PC-3 (cell line): ENCODE data around the gene ADARB2. TPM values are rescaled to one million over a fixed set of nuclear protein-coding genes. Genes with fewer than 3 reads are reported as not detected.

Experiments used
- ATAC-seq: fragments of 200-7000 bp; cut with Tn5 transposase; 2 replicates; pipeline ENCODE4 v1.9.1; 2020; ENCODE audit warnings: mild to moderate bottlenecking, moderate library complexity
- BruUV-seq: library from RNA; stranded (reverse); fragments of 400-500 nt; replicated peaks from 2 replicates; lab custom pipeline; 2021; lab: Mats Ljungman, UMichigan
- CTCF ChIA-PET: fragments of 300-600 bp; sonication (Branson Sonifier 250); formaldehyde crosslinking; loops from one replicate; lab custom pipeline; 2022; ENCODE audit warnings: antibody characterized with exemption; lab: Charles Lee
- POLR2A ChIA-PET: fragments of 300-600 bp; sonication (Branson Sonifier 250); formaldehyde crosslinking; loops from one replicate; lab custom pipeline; 2022; ENCODE audit warnings: antibody characterized with exemption; ENCODE audit not compliant: unreplicated experiment; lab: Charles Lee
- DNase-seq: peaks from one replicate; pipeline ENCODE4 v3.0.0-alpha.2; 2015
- H2AFZ ChIP-seq: fragments of 300-600 bp; sonication (generic); 2 replicates; pipeline ENCODE4 v1.6.0; 2016; ENCODE audit warnings: antibody characterized with exemption, low read length
- H3F3A ChIP-seq: fragments of 300-600 bp; sonication (generic); one replicate; pipeline ENCODE4 v1.6.0; 2017; ENCODE audit warnings: antibody characterized with exemption, low read length, control low read depth, mild to moderate bottlenecking; ENCODE audit not compliant: unreplicated experiment
- H3K27ac ChIP-seq: fragments of 300-600 bp; sonication (generic); 2 replicates; pipeline ENCODE4 v1.5.1; 2016; ENCODE audit warnings: mild to moderate bottlenecking, low read length
- H3K27me3 ChIP-seq: fragments of 300-600 bp; sonication (generic); 2 replicates; pipeline ENCODE4 v1.6.1; 2016; ENCODE audit warnings: low read length, mixed read lengths
- H3K36me3 ChIP-seq: fragments of 300-600 bp; sonication (generic); 2 replicates; pipeline ENCODE4 v1.6.1; 2016; ENCODE audit warnings: low read depth, mixed run types, low read length, mixed read lengths
- H3K4me1 ChIP-seq: fragments of 300-600 bp; sonication (generic); 2 replicates; pipeline ENCODE4 v1.5.1; 2016; ENCODE audit warnings: low read length; ENCODE audit not compliant: insufficient read depth
- H3K4me2 ChIP-seq: fragments of 300-600 bp; sonication (generic); 2 replicates; pipeline ENCODE4 v1.6.0; 2016; ENCODE audit warnings: low read length
- H3K4me3 ChIP-seq: fragments of 300-600 bp; sonication (generic); 2 replicates; pipeline ENCODE4 v1.5.1; 2016; ENCODE audit warnings: mild to moderate bottlenecking, low read length, mixed read lengths
- H3K79me2 ChIP-seq: fragments of 300-600 bp; sonication (generic); 2 replicates; pipeline ENCODE4 v1.6.1; 2017; ENCODE audit warnings: low read length, mixed read lengths
- H3K9ac ChIP-seq: fragments of 300-600 bp; sonication (generic); 2 replicates; pipeline ENCODE4 v1.6.0; 2016; ENCODE audit warnings: mild to moderate bottlenecking, low read length
- H3K9me2 ChIP-seq: fragments of 300-600 bp; sonication (generic); replicated peaks from 2 replicates; pipeline ENCODE4 v1.6.1; 2016; ENCODE audit warnings: mixed run types, low read length, mixed read lengths
- H3K9me3 ChIP-seq: fragments of 300-600 bp; sonication (generic); 2 replicates; pipeline ENCODE4 v1.6.1; 2016; ENCODE audit warnings: low read length, mixed read lengths
- H4K20me1 ChIP-seq: fragments of 300-600 bp; sonication (generic); 2 replicates; pipeline ENCODE4 v1.6.1; 2016; ENCODE audit warnings: low read length, mixed read lengths
- CTCF ChIP-seq: fragments of 300-600 bp; sonication (generic); conservative IDR thresholded peaks from 2 replicates; pipeline ENCODE4 v1.5.1; 2017; ENCODE audit warnings: antibody characterized with exemption, low read depth, mild to moderate bottlenecking, low read length
- EZH2 ChIP-seq: fragments of 300-600 bp; sonication (generic); IDR thresholded peaks from one replicate; pipeline ENCODE4 v1.6.1; 2017; ENCODE audit warnings: antibody characterized with exemption, mild to moderate bottlenecking, low read length; ENCODE audit not compliant: unreplicated experiment
- EZH2phosphoT487 ChIP-seq: fragments of 300-600 bp; sonication (generic); IDR thresholded peaks from 2 replicates; pipeline ENCODE4 v1.6.1; 2018; ENCODE audit warnings: mild to moderate bottlenecking, antibody characterized with exemption, low read length, borderline replicate concordance
- intact Hi-C: fragments of 100-400 bp; cut with micrococcal nuclease; formaldehyde crosslinking; loops from 2 replicates; pipeline ENCODE4 v1.9.0; 2023
- total RNA-seq: library from RNA; depleted of rRNA; stranded (reverse); fragments of >200 nt; gene quantifications from 2 replicates; pipeline ENCODE4 v1.2.3, GENCODE V29; 2014

The ADARB2 gene
- total RNA-seq, 1 experiment from 2014 or later: not detected

DNA sequence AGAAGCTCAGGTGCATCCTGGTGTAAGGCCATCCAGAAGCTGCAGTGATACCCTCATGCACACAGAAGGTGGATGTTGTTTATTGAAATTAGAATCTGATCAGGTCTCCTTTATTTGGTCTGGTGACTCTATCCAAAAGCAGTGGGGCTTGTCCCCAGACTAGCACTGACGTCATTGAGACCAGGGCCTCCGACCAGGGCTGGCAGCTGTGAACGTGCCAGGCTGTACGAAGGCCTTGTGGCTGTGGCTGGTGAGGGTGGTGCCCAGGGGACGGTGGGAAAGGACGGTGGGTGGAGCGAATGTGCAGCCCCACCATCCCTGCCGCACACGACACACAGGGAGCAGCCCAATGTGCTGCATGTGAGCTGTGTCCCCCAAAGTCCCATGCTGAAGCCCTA, 160.0 kb downstream of the ADARB2 start:
- Histone ChIP-seq H3K79me2 (no peaks in the 10 kb centered on the region), H3K27ac (no peak overlapping the region), H3K9me3 (no peaks in the 10 kb centered on the region), H4K20me1 (no peaks in the 10 kb centered on the region), H3K9me2 (no peaks in the 10 kb centered on the region), H3K9ac (no peak overlapping the region), H3K4me2 (no peak overlapping the region), H2AFZ (no peak overlapping the region), H3K36me3 (no peaks in the 10 kb centered on the region), H3K27me3 (no peaks in the 10 kb centered on the region), H3K4me1 (no peaks in the 10 kb centered on the region), H3F3A (no peaks in the 10 kb centered on the region), H3K4me3 (no peak overlapping the region)
- DNase-seq (no peak), ATAC-seq (no peak)
- ChIA-PET POLR2A (no interaction called here), CTCF (no interaction called here)
- intact Hi-C loops: no loop called here
- TF ChIP-seq EZH2: no peak
- no TSS peak for BruUV-seq

DNA sequence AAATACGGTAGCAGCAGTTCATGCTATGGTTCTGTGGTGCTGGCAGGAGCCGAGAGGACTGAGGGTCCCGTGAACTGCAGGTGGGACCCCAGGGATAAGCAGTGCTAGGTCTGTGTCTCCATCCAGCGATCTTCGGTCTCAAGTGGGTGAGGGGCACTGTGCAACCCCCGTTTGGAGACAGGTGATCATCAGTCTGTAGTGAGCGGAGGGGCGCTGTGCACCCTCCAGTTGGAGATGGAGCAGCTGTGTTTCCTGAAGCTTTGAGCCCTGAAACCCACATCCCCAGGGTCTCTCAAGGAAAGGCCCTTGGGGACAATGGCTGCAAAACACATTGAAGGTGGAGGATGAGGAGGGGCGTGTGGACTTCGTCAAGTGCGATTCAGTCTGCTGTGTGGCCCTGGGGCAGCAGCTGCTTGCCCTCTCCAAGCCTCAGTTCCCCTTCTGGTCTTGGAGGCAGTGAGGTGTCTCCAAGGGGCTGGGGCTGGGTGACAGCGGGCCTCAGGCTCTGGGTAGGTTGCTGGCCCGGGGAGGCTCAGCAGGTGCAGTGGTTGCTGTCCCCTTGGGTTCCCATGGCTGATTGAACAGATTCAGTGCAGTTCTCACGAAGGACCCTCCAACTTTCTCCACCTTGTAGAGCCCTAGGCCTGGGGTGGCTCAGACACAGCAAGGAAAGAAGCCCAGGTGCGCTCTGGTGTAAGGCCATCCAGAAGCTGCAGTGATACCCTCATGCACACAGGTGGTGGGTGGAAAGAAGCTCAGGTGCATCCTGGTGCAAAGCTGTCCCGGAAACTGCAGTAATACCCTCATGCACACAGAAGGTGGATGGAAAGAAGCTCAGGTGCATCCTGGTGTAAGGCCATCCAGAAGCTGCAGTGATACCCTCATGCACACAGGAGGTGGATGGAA, 160.6 kb downstream of the ADARB2 start:
- Histone ChIP-seq H3K4me1 (no peaks in the 10 kb centered on the region), H3K4me3 (no peak overlapping the region), H3K36me3 (no peaks in the 10 kb centered on the region), H3F3A (no peaks in the 10 kb centered on the region), H3K4me2 (no peak overlapping the region), H3K27me3 (no peaks in the 10 kb centered on the region), H3K9ac (no peak overlapping the region), H3K9me3 (no peaks in the 10 kb centered on the region), H3K27ac (no peak overlapping the region), H3K79me2 (no peaks in the 10 kb centered on the region), H2AFZ (no peak overlapping the region), H4K20me1 (no peaks in the 10 kb centered on the region), H3K9me2 (no peaks in the 10 kb centered on the region)
- no peak for TF ChIP-seq EZH2
- TF ChIP-seq CTCF: no peak
- no peak for TF ChIP-seq EZH2phosphoT487
- ChIA-PET CTCF (no interaction called here), POLR2A (no interaction called here)
- DNase-seq (no peak), ATAC-seq (no peak)
- BruUV-seq: no TSS peak
- intact Hi-C loops: no loop called here

- H3K4me3 ChIP-seq: no peak overlapping the region
- no TSS peak for BruUV-seq
- no peak overlapping the region for H3K9ac ChIP-seq
- no peak overlapping the region for H2AFZ ChIP-seq
- TF ChIP-seq EZH2phosphoT487 (no peak), EZH2 (no peak), CTCF (no peak)
- no peaks in the 10 kb centered on the region for H3K4me1 ChIP-seq
- H3K79me2 ChIP-seq: no peaks in the 10 kb centered on the region
- H3K9me2 ChIP-seq: no peaks in the 10 kb centered on the region
- ATAC-seq: no peak
- no peak for DNase-seq
- no peaks in the 10 kb centered on the region for H3K36me3 ChIP-seq
- H3F3A ChIP-seq: no peaks in the 10 kb centered on the region
- ChIA-PET POLR2A (no interaction called here), CTCF (no interaction called here)
- H3K4me2 ChIP-seq: no peak overlapping the region
- H3K27me3 ChIP-seq: no peaks in the 10 kb centered on the region
- H3K27ac ChIP-seq: no peak overlapping the region
- intact Hi-C loops: no loop called here
- no peaks in the 10 kb centered on the region for H3K9me3 ChIP-seq
- H4K20me1 ChIP-seq: no peaks in the 10 kb centered on the region
Observed at GRCh38 chr10:1575481-1576244, 161.7 kb downstream of the ADARB2 start.
